Measurements from ENCODE around the gene FAM221A.
"Not testable (repeated sequence)": the region's sequence is repeated elsewhere in the genome, so short reads cannot be mapped to it uniquely, and the experiment has no call there.

Gene FAM221A

GRCh38 chr7:23679898-23680413, at the start of gene FAM221A:
FAM221A (plus strand) TSS chr7:23680199; CDS start chr7:23680219, 20 bp downstream.
- DNase-seq, result peak; percentile 90

GRCh38 chr7:23633417-23633816, 46.6 kb upstream of the FAM221A start:
- no peak for DNase-seq

- no peak for DNase-seq
Measured at GRCh38 chr7:23645822-23646221, 34.2 kb upstream of the FAM221A start.

GRCh38 chr7:23653942-23654341, 26.1 kb upstream of the FAM221A start:
- no peak for DNase-seq

GRCh38 chr7:23654508-23654907, 25.5 kb upstream of the FAM221A start:
- DNase-seq, result no peak

GRCh38 chr7:23655433-23655832, 24.6 kb upstream of the FAM221A start:
- DNase-seq, result no peak

GRCh38 chr7:23658831-23659427, 21.1 kb upstream of the FAM221A start:
- no peak for DNase-seq

- DNase-seq, result no peak
Measured at GRCh38 chr7:23661385-23661784, 18.6 kb upstream of the FAM221A start.

GRCh38 chr7:23662124-23662983, 17.6 kb upstream of the FAM221A start:
- DNase-seq, result no peak

GRCh38 chr7:23662984-23663313, 17.1 kb upstream of the FAM221A start:
- no peak for DNase-seq

- no peak for DNase-seq
Measured at GRCh38 chr7:23664122-23664521, 15.9 kb upstream of the FAM221A start.

GRCh38 chr7:23672033-23672432, 8.0 kb upstream of the FAM221A start:
- no peak for DNase-seq

GRCh38 chr7:23680414-23681405, 711 bp downstream of the FAM221A start:
- peak; percentile 86 for DNase-seq

GRCh38 chr7:23684041-23684440, 4.0 kb downstream of the FAM221A start:
- not testable (repeated sequence) for DNase-seq

- no peak for DNase-seq
Measured at GRCh38 chr7:23685731-23686130, 5.7 kb downstream of the FAM221A start.

- DNase-seq, result no peak
Measured at GRCh38 chr7:23687011-23687410, 7.0 kb downstream of the FAM221A start.

GRCh38 chr7:23689165-23689564, 9.2 kb downstream of the FAM221A start:
- no peak for DNase-seq

- DNase-seq, result no peak
Measured at GRCh38 chr7:23691320-23691719, 11.3 kb downstream of the FAM221A start.

GRCh38 chr7:23693224-23693623, 13.2 kb downstream of the FAM221A start:
- DNase-seq, result no peak

- DNase-seq, result no peak
Measured at GRCh38 chr7:23696916-23697441, 17.0 kb downstream of the FAM221A start.

GRCh38 chr7:23698822-23699221, 18.8 kb downstream of the FAM221A start:
- DNase-seq, result no peak

- DNase-seq, result no peak
Measured at GRCh38 chr7:23700046-23700445, 20.0 kb downstream of the FAM221A start.

All from NCI-H1092 treated with DMSO at 0.1 percent for 48 hours (cell line).